ENCODE data around the gene SDF4. TPM values are rescaled to one million over a fixed set of nuclear protein-coding genes. Genes with fewer than 3 reads are reported as not detected.

Gene SDF4
- total RNA-seq, 1 experiment from 2014 or later, result 82.0 TPM

GRCh38 chr1:1171546-1172340, 60.1 kb downstream of the SDF4 start:
- no peak overlapping the region for H2BK20ac ChIP-seq (ENCODE audit: low read depth, low read length, poor library complexity, severe bottlenecking)
- no peaks in the 10 kb centered on the region for H3K23me2 ChIP-seq (ENCODE audit: insufficient read length, low read depth, low read length, poor library complexity, severe bottlenecking)
- H3K4me2 ChIP-seq (ENCODE audit: insufficient read depth, insufficient read length, low read length), result no peak overlapping the region
- no peaks in the 10 kb centered on the region for H3K27me3 ChIP-seq (ENCODE audit: insufficient read depth, low read length)
- H4K8ac ChIP-seq (replicated peaks; ENCODE audit: insufficient read length, low read depth, low read length), result no peak overlapping the region
- no peak overlapping the region for H3K9ac ChIP-seq (ENCODE audit: extremely low read depth, insufficient read length, low read length)
- no peak overlapping the region for H2BK5ac ChIP-seq (ENCODE audit: insufficient read length, low read length)
- H2BK12ac ChIP-seq (ENCODE audit: insufficient read length, low read depth, low read length), result no peak overlapping the region
- H3K18ac ChIP-seq (ENCODE audit: insufficient read length, low read depth, low read length), result no peak overlapping the region
- no CpG with 5 or more reads among the region's 33 CpGs for WGBS (ENCODE audit: extremely low coverage, insufficient read length, low lambda C conversion rate)
- peaks cover 11% of the 10 kb centered on the region for H3K27me3 Mint-ChIP-seq (ENCODE audit: low read depth)
- peaks cover under 1% of the 10 kb centered on the region; the same call in 1 of the 2 replicates for H3K4me1 ChIP-seq (ENCODE audit: insufficient read depth, low read length)
- H4K91ac ChIP-seq (ENCODE audit: insufficient read length, low read depth, low read length), result no peak overlapping the region
- no peak overlapping the region for H2AFZ ChIP-seq (ENCODE audit: low read length)
- H2BK120ac ChIP-seq (ENCODE audit: low read depth, low read length, poor library complexity, severe bottlenecking), result no peak overlapping the region
- H3K27ac ChIP-seq (ENCODE audit: insufficient read length, low read depth, low read length), result no peak overlapping the region
- no peak overlapping the region for H3K14ac ChIP-seq (ENCODE audit: insufficient read depth, low read length)
- no peak for TF ChIP-seq CTCF (conservative IDR thresholded peaks at IDR 0.05)
- no peaks in the 10 kb centered on the region for H3K79me2 ChIP-seq (ENCODE audit: insufficient read depth, low read length)
- peak; percentile 25 for DNase-seq
- no peak overlapping the region for H4K5ac ChIP-seq (ENCODE audit: insufficient read length, low read depth, low read length)
- H2BK15ac ChIP-seq (ENCODE audit: low read depth, low read length), result no peak overlapping the region
- H3K23ac ChIP-seq (ENCODE audit: insufficient read length, low read depth, low read length), result no peak overlapping the region
- no peaks in the 10 kb centered on the region for H3K79me1 ChIP-seq (ENCODE audit: insufficient read depth, low read depth, low read length, poor library complexity, severe bottlenecking)
- H3K36me3 Mint-ChIP-seq (ENCODE audit: insufficient read depth in 1 of 3, low read depth in 3 of 3), result peaks cover 1 to 12% (median 4%) of the 10 kb centered on the region in 3 experiments; a peak in 4 of 7 replicates
- no peaks in the 10 kb centered on the region for H4K20me1 ChIP-seq (ENCODE audit: control insufficient read depth, insufficient read depth, insufficient read length)
- H3K4ac ChIP-seq (ENCODE audit: low read depth, low read length), result no peak overlapping the region; the same call in 1 of the 2 replicates
- H3T11ph ChIP-seq (ENCODE audit: low read length), result no peak overlapping the region
- H2AK5ac ChIP-seq (ENCODE audit: insufficient read length, low read length), result no peak overlapping the region
- peaks cover 0 to 4% of the 10 kb centered on the region in 2 experiments; a peak in 2 of 5 replicates for H3K9me3 Mint-ChIP-seq
- no peaks in the 10 kb centered on the region for H3K9me3 ChIP-seq (ENCODE audit: control insufficient read depth, low read depth, low read length)
- no peak overlapping the region for H3K4me3 Mint-ChIP-seq
- H3K27ac Mint-ChIP-seq, result no peak overlapping the region
- H3K56ac ChIP-seq (ENCODE audit: insufficient read length, low read depth, low read length), result no peak overlapping the region
- H3K4me1 Mint-ChIP-seq, result peaks cover 18 to 31% of the 10 kb centered on the region in 2 experiments

Data from H9 (cell line).